Measurements from ENCODE around the gene ADAMTS9.

GRCh38 chr3:64676831-64677230 is 11.0 kb downstream of the ADAMTS9 start:
- TF ChIP-seq, protein P1, sequence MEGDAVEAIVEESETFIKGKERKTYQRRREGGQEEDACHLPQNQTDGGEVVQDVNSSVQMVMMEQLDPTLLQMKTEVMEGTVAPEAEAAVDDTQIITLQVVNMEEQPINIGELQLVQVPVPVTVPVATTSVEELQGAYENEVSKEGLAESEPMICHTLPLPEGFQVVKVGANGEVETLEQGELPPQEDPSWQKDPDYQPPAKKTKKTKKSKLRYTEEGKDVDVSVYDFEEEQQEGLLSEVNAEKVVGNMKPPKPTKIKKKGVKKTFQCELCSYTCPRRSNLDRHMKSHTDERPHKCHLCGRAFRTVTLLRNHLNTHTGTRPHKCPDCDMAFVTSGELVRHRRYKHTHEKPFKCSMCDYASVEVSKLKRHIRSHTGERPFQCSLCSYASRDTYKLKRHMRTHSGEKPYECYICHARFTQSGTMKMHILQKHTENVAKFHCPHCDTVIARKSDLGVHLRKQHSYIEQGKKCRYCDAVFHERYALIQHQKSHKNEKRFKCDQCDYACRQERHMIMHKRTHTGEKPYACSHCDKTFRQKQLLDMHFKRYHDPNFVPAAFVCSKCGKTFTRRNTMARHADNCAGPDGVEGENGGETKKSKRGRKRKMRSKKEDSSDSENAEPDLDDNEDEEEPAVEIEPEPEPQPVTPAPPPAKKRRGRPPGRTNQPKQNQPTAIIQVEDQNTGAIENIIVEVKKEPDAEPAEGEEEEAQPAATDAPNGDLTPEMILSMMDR (conservative IDR thresholded peaks at IDR 0.05; ENCODE audit: low read length), result no peak
- TF ChIP-seq EZH2phosphoT487 (IDR thresholded peaks at IDR 0.05; ENCODE audit: borderline replicate concordance), result no peak

Measured in Loucy (cell line).